HepG2 (cell line): ENCODE data around the gene WDR35. TPM values are rescaled to one million over a fixed set of nuclear protein-coding genes. Genes with fewer than 3 reads are reported as not detected.

Experiments used
- CEBPG ChIP-seq: IDR thresholded peaks from 2 replicates; pipeline ENCODE4 v1.6.1; 2016
- DNMT1 ChIP-seq: sonication (generic); formaldehyde crosslinking; IDR thresholded peaks from 2 replicates; pipeline ENCODE4 v1.5.1; 2020; ENCODE audit warnings: mild to moderate bottlenecking, missing genetic modification reagents
- HMG20A ChIP-seq: IDR thresholded peaks from 2 replicates; pipeline ENCODE4 v1.6.1; 2016; ENCODE audit warnings: borderline replicate concordance
- PITX1 ChIP-seq: sonication (generic); formaldehyde crosslinking; IDR thresholded peaks from 2 replicates; pipeline ENCODE4 v1.5.1; 2020; ENCODE audit warnings: mild to moderate bottlenecking, missing genetic modification reagents
- SRF ChIP-seq: IDR thresholded peaks from 2 replicates; pipeline ENCODE4 v1.6.1; 2011; ENCODE audit warnings: mild to moderate bottlenecking, low read depth, low read length, moderate library complexity
- U2AF1 ChIP-seq: fragments of 200-400 bp; formaldehyde crosslinking; optimal IDR thresholded peaks from 2 replicates; pipeline ENCODE3; 2017; ENCODE audit warnings: mild to moderate bottlenecking, low read depth, low read length
- ZNF331 ChIP-seq: sonication (generic); formaldehyde crosslinking; IDR thresholded peaks from 2 replicates; pipeline ENCODE4 v1.4.0; 2020; ENCODE audit warnings: missing genetic modification reagents
- ZNF879 ChIP-seq: sonication (generic); formaldehyde crosslinking; IDR thresholded peaks from 2 replicates; pipeline ENCODE4 v1.8.1; 2023; ENCODE audit warnings: missing genetic modification reagents
- polyA plus RNA-seq, 8 experiments: library from polyadenylated mRNA; depleted of rRNA in 3 of 8; stranded (reverse) in 7 of 8; unstranded in 1 of 8; fragments of >200 nt; fragmentation: Illumina TruSeq in 4 of 8; extraction: Trizol in 4 of 8; gene quantifications; 2 replicates each; pipeline versions ENCODE4 v1.2.1 to v1.2.3, GENCODE V29; 2011 to 2016; ENCODE audit warnings: low read depth in 4 of 8, missing spikeins in 1 of 8, mixed read lengths in 1 of 8; ENCODE audit not compliant: insufficient read depth in 1 of 8
- total RNA-seq, 5 experiments: library from RNA; depleted of rRNA; stranded (reverse); fragments of >200 nt; fragmentation: Illumina TruSeq; extraction: Trizol; gene quantifications; 2 replicates each; pipeline ENCODE4 v1.2.3, GENCODE V29; 2016; ENCODE audit warnings: low read depth in 1 of 5
- TF ChIP-seq, protein P1 (sequence below): IDR thresholded peaks from 2 replicates; pipeline ENCODE4 v1.4.0; 2020; ENCODE audit warnings: mild to moderate bottlenecking, missing genetic modification reagents
- TF ChIP-seq, protein P2 (sequence below): sonication (generic); formaldehyde crosslinking; IDR thresholded peaks from 2 replicates; pipeline ENCODE4 v1.5.1; 2020; ENCODE audit warnings: missing genetic modification reagents, mild to moderate bottlenecking, borderline replicate concordance
- TF ChIP-seq, protein P3 (sequence below): sonication (generic); formaldehyde crosslinking; IDR thresholded peaks from 2 replicates; pipeline ENCODE4 v1.4.0; 2020; ENCODE audit warnings: missing genetic modification reagents
- TF ChIP-seq, protein P4 (sequence below): sonication (generic); formaldehyde crosslinking; IDR thresholded peaks from 2 replicates; pipeline ENCODE4 v1.4.0; 2020; ENCODE audit warnings: missing genetic modification reagents, borderline replicate concordance
- TF ChIP-seq, protein P5 (sequence below): sonication (generic); formaldehyde crosslinking; IDR thresholded peaks from 2 replicates; pipeline ENCODE4 v1.5.0; 2020; ENCODE audit warnings: missing genetic modification reagents, mild to moderate bottlenecking, borderline replicate concordance
- TF ChIP-seq, protein P6 (sequence below): sonication (generic); formaldehyde crosslinking; IDR thresholded peaks from 2 replicates; pipeline ENCODE4 v1.4.0; 2020; ENCODE audit warnings: mild to moderate bottlenecking, missing genetic modification reagents, borderline replicate concordance

Gene WDR35
- total and polyA plus RNA-seq, 2 of the 13 experiments (the other 11 are each of a cell fraction or from before 2014, with no cell fraction given): 11.1 to 19.6 TPM

DNA sequence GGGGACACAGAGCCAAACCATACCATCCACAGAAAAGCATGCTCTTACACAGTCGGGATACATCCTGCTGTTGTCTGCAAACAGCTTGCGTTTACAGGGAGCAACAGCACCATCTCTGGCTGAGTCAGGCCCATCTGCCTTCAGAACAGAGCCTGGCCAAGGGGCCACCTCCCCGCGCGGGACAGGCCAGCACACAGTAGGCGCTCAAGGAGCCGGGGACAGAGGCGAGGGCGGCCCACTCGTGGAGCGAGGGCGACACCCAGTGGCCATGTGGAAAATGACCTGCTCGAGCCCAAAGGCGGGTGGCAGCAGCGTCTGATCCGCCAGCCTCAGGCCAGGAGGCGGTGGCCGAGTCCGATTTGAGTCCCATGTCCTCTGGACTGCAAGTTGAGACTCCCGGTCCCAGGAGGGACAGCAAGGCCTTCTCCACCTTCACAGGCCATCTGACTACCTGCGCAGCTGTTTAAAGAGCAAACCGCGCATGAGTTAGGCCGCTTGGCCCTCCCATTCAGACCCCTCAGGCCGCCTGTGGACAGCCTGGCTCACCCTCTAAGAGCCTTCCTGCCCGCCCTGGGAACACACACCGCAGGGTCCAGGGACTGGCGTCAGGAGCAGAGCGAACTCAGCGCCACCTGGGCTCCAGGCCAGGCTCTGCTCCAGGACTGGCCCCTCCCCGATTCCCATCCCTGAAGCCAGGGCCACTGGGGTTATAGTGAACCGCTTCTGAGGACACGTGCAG, 126.4 kb downstream of the WDR35 start (continued):
- TF ChIP-seq, protein P1, sequence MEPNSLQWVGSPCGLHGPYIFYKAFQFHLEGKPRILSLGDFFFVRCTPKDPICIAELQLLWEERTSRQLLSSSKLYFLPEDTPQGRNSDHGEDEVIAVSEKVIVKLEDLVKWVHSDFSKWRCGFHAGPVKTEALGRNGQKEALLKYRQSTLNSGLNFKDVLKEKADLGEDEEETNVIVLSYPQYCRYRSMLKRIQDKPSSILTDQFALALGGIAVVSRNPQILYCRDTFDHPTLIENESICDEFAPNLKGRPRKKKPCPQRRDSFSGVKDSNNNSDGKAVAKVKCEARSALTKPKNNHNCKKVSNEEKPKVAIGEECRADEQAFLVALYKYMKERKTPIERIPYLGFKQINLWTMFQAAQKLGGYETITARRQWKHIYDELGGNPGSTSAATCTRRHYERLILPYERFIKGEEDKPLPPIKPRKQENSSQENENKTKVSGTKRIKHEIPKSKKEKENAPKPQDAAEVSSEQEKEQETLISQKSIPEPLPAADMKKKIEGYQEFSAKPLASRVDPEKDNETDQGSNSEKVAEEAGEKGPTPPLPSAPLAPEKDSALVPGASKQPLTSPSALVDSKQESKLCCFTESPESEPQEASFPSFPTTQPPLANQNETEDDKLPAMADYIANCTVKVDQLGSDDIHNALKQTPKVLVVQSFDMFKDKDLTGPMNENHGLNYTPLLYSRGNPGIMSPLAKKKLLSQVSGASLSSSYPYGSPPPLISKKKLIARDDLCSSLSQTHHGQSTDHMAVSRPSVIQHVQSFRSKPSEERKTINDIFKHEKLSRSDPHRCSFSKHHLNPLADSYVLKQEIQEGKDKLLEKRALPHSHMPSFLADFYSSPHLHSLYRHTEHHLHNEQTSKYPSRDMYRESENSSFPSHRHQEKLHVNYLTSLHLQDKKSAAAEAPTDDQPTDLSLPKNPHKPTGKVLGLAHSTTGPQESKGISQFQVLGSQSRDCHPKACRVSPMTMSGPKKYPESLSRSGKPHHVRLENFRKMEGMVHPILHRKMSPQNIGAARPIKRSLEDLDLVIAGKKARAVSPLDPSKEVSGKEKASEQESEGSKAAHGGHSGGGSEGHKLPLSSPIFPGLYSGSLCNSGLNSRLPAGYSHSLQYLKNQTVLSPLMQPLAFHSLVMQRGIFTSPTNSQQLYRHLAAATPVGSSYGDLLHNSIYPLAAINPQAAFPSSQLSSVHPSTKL: peak; percentile 75
- TF ChIP-seq DNMT1 (CRISPR knock-in tag): no peak; the same call in 1 of the 2 replicates
- TF ChIP-seq U2AF1: no peak
- TF ChIP-seq, protein P2, sequence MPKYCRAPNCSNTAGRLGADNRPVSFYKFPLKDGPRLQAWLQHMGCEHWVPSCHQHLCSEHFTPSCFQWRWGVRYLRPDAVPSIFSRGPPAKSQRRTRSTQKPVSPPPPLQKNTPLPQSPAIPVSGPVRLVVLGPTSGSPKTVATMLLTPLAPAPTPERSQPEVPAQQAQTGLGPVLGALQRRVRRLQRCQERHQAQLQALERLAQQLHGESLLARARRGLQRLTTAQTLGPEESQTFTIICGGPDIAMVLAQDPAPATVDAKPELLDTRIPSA (CRISPR knock-in tag): no peak; the same call in 1 of the 2 replicates
- no peak; the same call in 1 of the 2 replicates for TF ChIP-seq ZNF331 (CRISPR knock-in tag)
- TF ChIP-seq ZNF879: no peak
- TF ChIP-seq, protein P3, sequence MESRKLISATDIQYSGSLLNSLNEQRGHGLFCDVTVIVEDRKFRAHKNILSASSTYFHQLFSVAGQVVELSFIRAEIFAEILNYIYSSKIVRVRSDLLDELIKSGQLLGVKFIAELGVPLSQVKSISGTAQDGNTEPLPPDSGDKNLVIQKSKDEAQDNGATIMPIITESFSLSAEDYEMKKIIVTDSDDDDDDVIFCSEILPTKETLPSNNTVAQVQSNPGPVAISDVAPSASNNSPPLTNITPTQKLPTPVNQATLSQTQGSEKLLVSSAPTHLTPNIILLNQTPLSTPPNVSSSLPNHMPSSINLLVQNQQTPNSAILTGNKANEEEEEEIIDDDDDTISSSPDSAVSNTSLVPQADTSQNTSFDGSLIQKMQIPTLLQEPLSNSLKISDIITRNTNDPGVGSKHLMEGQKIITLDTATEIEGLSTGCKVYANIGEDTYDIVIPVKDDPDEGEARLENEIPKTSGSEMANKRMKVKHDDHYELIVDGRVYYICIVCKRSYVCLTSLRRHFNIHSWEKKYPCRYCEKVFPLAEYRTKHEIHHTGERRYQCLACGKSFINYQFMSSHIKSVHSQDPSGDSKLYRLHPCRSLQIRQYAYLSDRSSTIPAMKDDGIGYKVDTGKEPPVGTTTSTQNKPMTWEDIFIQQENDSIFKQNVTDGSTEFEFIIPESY: peak; percentile 58
- no peak for TF ChIP-seq SRF
- TF ChIP-seq, protein P4, sequence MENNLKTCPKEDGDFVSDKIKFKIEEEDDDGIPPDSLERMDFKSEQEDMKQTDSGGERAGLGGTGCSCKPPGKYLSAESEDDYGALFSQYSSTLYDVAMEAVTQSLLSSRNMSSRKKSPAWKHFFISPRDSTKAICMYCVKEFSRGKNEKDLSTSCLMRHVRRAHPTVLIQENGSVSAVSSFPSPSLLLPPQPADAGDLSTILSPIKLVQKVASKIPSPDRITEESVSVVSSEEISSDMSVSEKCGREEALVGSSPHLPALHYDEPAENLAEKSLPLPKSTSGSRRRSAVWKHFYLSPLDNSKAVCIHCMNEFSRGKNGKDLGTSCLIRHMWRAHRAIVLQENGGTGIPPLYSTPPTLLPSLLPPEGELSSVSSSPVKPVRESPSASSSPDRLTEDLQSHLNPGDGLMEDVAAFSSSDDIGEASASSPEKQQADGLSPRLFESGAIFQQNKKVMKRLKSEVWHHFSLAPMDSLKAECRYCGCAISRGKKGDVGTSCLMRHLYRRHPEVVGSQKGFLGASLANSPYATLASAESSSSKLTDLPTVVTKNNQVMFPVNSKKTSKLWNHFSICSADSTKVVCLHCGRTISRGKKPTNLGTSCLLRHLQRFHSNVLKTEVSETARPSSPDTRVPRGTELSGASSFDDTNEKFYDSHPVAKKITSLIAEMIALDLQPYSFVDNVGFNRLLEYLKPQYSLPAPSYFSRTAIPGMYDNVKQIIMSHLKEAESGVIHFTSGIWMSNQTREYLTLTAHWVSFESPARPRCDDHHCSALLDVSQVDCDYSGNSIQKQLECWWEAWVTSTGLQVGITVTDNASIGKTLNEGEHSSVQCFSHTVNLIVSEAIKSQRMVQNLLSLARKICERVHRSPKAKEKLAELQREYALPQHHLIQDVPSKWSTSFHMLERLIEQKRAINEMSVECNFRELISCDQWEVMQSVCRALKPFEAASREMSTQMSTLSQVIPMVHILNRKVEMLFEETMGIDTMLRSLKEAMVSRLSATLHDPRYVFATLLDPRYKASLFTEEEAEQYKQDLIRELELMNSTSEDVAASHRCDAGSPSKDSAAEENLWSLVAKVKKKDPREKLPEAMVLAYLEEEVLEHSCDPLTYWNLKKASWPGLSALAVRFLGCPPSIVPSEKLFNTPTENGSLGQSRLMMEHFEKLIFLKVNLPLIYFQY: no peak
- TF ChIP-seq, protein P5, sequence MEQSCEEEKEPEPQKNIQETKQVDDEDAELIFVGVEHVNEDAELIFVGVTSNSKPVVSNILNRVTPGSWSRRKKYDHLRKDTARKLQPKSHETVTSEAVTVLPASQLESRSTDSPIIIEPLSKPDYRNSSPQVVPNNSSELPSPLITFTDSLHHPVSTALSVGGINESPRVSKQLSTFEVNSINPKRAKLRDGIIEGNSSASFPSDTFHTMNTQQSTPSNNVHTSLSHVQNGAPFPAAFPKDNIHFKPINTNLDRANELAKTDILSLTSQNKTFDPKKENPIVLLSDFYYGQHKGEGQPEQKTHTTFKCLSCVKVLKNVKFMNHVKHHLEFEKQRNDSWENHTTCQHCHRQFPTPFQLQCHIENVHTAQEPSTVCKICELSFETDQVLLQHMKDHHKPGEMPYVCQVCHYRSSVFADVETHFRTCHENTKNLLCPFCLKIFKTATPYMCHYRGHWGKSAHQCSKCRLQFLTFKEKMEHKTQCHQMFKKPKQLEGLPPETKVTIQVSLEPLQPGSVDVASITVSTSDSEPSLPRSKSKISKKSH (CRISPR knock-in tag): peak; percentile 75; the same call in 1 of the 2 replicates
- TF ChIP-seq, protein P6, sequence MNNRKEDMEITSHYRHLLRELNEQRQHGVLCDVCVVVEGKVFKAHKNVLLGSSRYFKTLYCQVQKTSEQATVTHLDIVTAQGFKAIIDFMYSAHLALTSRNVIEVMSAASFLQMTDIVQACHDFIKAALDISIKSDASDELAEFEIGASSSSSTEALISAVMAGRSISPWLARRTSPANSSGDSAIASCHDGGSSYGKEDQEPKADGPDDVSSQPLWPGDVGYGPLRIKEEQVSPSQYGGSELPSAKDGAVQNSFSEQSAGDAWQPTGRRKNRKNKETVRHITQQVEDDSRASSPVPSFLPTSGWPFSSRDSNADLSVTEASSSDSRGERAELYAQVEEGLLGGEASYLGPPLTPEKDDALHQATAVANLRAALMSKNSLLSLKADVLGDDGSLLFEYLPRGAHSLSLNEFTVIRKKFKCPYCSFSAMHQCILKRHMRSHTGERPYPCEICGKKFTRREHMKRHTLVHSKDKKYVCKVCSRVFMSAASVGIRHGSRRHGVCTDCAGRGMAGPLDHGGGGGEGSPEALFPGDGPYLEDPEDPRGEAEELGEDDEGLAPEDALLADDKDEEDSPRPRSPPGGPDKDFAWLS (CRISPR knock-in tag): peak; percentile 85; the same call in 1 of the 2 replicates
- 0 out of 2 replicates have a peak, but pooled peaks have one; percentile 6 for TF ChIP-seq CEBPG (CRISPR knock-in tag)
- TF ChIP-seq PITX1 (CRISPR knock-in tag): peak; percentile 78; the same call in 1 of the 2 replicates
- TF ChIP-seq HMG20A (CRISPR knock-in tag): no peak; the same call in 1 of the 2 replicates
